ENCODE data around the gene KCTD17.

KCTD17 gene

GRCh38 chr22:37103656-37104452 lies 52.3 kb downstream of the KCTD17 start:
- no peak for DNase-seq (ENCODE audit: low read depth in 2 of 2)

GRCh38 chr22:37105154-37105553 lies 53.6 kb downstream of the KCTD17 start:
- no peak for DNase-seq (ENCODE audit: low read depth in 2 of 2)

- no peak for DNase-seq (ENCODE audit: low read depth in 2 of 2)
These were observed 54.4 kb downstream of the KCTD17 start for GRCh38 chr22:37105990-37106389.

GRCh38 chr22:37107816-37108621 lies 56.5 kb downstream of the KCTD17 start:
- no peak for DNase-seq (ENCODE audit: low read depth in 2 of 2)

- no peak for DNase-seq (ENCODE audit: low read depth in 2 of 2)
These were observed 57.8 kb downstream of the KCTD17 start, which contains the start of gene TMPRSS6 for GRCh38 chr22:37109242-37109917. TSS of gene TMPRSS6 (minus strand) at chr22:37109713. CDS start at chr22:37103417, 6,296 bp downstream.

GRCh38 chr22:37111156-37111717 lies 59.7 kb downstream of the KCTD17 start:
- DNase-seq (ENCODE audit: low read depth in 2 of 2), result no peak

GRCh38 chr22:37112084-37112728 lies 60.7 kb downstream of the KCTD17 start:
- DNase-seq (ENCODE audit: low read depth in 2 of 2), result no peak

Data from fibroblast of skin of left biceps (primary cell).